Jurkat, Clone E6-1 (cell line): ENCODE results near the gene KIF24. TPM values are rescaled to one million over a fixed set of nuclear protein-coding genes. Genes with fewer than 3 reads are reported as not detected.
A peak's percentile ranks its signal among the peaks of the same experiment; 100 is the strongest.
"Not testable (repeated sequence)": the region's sequence is repeated elsewhere in the genome, so short reads cannot be mapped to it uniquely, and the experiment has no call there.

Source experiments
- DNase-seq: peaks from one replicate; pipeline ENCODE4 v3.0.0-alpha.2; 2011; ENCODE audit warnings: low read depth, low spot score
- H3K4me3 ChIP-seq: 2 replicates; pipeline ENCODE4 v1.5.1; 2011; ENCODE audit warnings: mild to moderate bottlenecking, low read length, control low read depth, moderate library complexity
- polyA plus RNA-seq: library from polyadenylated mRNA; unstranded; fragments of >200 nt; gene quantifications from one replicate; pipeline ENCODE4 v1.2.1, GENCODE V29; 2012; ENCODE audit warnings: missing spikeins; ENCODE audit not compliant: insufficient read length, insufficient read depth

The KIF24 gene
- 8.1 TPM for polyA plus RNA-seq

- peak; percentile 100 for DNase-seq
- peak within 1 kb of the TSS; percentile 74 for H3K4me3 ChIP-seq
These were observed at the start of gene KIF24, which contains the start of gene NUDT2 for GRCh38 chr9:34328987-34329832. Gene KIF24, minus strand, starts transcription at chr9:34329268. Its CDS starts 17,922 bp downstream, at chr9:34311346. Gene NUDT2, plus strand, starts transcription at chr9:34329569. Its CDS starts 9,471 bp downstream, at chr9:34339040.

DNA sequence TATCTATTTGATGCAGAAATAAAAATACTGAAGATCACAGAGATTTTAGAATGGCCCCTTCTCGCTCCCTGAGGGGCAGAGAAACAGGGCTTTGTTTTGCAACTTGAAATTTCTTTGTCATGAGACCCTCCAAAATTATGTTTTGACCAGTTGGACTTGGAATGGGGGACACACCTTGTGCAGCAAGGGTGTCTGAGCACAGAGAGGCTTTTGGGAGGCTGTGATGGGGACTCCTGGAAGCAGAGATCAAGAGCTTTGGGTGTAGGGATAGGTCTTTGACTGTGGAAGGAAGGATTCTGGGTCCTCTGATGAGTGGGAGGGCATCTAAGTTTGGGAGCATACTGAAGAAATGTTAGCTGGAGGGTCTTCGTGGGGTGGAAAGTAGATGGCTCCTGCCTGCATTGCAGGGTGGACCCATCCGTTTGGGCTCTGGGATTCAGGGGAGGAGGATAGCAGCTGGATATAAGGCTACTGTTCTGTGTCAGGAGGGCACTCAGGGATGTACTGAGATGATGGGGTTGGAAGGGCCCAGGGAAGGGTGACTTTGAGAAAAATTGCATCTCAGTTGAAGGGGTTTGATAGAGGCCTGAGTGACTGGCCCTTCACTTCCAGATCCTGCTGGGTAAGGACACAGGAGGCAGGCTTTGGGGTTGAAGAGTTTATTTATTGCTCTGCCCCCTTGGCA is 49.5 kb upstream of the KIF24 start:
- no peak overlapping the region for H3K4me3 ChIP-seq
- no peak for DNase-seq

- peak overlapping the region; percentile 72 for H3K4me3 ChIP-seq
- no peak for DNase-seq
These were observed 48.3 kb upstream of the KIF24 start for GRCh38 chr9:34377404-34377746.

- DNase-seq = peak; percentile 96
- peak within 1 kb of the TSS; percentile 72 for H3K4me3 ChIP-seq
These were observed 47.7 kb upstream of the KIF24 start, which contains the start of gene MYORG for GRCh38 chr9:34376596-34377403. Gene MYORG, minus strand, starts transcription at chr9:34376898. Its CDS starts 3,955 bp downstream, at chr9:34372943.

- peak overlapping the region; percentile 72 for H3K4me3 ChIP-seq
- DNase-seq = peak; percentile 34
These were observed 47.0 kb upstream of the KIF24 start for GRCh38 chr9:34375901-34376595.

DNA sequence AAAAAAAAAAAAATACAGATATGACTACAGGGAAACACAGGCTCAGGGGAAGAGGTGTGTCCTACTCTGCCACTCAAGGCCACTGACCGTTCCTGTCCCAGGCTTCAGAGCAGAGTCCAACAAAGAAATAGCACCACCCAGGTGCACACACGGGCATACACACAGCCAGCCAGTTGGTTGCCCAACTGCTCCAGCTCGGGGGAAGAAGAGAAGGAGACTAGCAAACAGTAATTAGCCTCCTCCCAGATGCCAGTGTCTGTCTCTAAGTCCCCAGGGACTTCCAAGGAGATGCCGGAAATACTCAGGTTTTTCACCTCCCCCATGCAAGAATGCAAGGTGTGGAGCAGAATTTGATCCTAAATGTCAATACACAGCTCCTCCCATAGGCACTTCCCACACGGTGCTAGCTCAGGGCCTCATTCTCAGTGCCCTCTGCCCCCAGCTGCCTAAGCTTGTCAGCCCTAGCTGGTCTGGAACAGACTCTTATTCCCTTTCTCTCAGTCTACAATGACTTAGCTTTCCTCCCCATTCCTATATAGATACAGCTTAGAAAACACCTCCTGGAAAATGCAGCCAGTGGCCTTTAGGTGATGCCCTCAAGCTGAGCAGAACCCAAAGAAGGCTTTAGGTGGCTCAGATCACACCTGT is 46.0 kb upstream of the KIF24 start:
- DNase-seq = no peak
- H3K4me3 ChIP-seq = no peak overlapping the region

GRCh38 chr9:34374339-34374738 is 45.3 kb upstream of the KIF24 start:
- no peak overlapping the region for H3K4me3 ChIP-seq
- DNase-seq = no peak

- no peak overlapping the region for H3K4me3 ChIP-seq
- DNase-seq = no peak
These were observed 44.7 kb upstream of the KIF24 start for GRCh38 chr9:34373749-34374148.

- DNase-seq = no peak
- no peak overlapping the region for H3K4me3 ChIP-seq
These were observed 43.5 kb upstream of the KIF24 start for GRCh38 chr9:34372467-34373011.

DNA sequence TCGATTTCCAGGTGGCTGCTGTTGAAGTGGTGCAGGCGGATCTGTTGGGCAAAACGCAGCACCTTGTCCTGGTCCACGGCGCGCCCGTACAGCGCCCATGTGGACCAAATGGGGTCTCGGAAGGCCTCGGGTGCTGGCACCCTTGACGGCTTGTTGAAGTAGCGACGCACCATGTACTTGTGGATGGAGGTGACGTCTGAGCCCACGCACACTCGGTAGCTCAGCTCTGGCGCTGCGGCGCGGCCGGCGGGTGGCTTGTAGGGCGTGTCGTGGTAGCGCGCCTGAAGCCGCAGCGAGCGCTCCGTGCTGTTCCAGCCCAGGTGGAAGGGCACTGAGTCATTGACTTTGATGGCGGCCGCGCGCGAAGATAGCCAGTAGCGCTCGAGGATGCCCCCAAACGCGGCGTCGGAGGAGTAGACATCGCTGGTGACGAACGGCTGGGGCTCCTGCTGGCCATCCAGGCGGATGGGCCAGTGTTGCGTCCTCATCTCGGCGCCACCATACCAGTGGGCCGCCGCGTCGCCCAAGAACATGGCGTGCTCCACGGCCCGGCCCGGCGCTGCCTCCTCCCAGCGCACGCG is 42.9 kb upstream of the KIF24 start:
- no peak overlapping the region for H3K4me3 ChIP-seq
- no peak for DNase-seq

- no peak for DNase-seq
- no peak overlapping the region for H3K4me3 ChIP-seq
These were observed 42.2 kb upstream of the KIF24 start for GRCh38 chr9:34370970-34371880.

DNA sequence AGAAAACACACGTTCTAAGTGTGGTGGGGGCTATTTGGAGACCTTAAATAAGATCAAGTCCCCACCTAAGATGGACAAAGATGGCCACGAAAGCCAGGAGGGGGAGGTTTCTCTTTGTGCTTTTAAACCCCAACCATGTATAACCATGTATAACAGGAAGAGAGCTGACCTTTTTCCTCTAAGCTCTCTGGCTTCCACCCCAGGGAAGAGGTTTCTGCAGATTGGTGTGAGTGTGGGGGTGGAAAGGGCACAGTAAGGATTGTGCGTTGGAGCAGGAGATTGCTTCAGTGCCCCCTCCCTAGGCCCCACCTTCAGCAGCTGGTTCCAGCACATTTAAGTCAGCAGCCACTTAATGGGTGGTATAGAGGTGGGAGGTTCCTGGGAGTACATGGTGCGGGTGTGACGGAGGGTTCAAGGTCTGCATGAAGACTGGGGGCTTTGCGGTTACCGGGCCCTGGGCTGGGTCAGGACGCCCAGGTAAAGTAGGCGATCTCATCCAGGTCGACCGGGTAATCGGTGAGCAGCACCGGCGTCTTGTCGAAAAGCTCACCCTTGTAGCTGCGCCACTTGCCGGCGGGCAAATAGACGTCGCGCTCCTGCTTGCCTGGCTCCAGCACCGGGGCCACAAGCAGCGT is 41.4 kb upstream of the KIF24 start:
- no peak overlapping the region for H3K4me3 ChIP-seq
- DNase-seq = no peak

- DNase-seq = no peak
- H3K4me3 ChIP-seq = no peak overlapping the region
These were observed 40.6 kb upstream of the KIF24 start for GRCh38 chr9:34369636-34370035.

GRCh38 chr9:34368796-34369195 is 39.7 kb upstream of the KIF24 start:
- not testable (repeated sequence) for H3K4me3 ChIP-seq, DNase-seq

GRCh38 chr9:34367751-34368410 is 38.8 kb upstream of the KIF24 start:
- DNase-seq, H3K4me3 ChIP-seq: not testable (repeated sequence)

DNA sequence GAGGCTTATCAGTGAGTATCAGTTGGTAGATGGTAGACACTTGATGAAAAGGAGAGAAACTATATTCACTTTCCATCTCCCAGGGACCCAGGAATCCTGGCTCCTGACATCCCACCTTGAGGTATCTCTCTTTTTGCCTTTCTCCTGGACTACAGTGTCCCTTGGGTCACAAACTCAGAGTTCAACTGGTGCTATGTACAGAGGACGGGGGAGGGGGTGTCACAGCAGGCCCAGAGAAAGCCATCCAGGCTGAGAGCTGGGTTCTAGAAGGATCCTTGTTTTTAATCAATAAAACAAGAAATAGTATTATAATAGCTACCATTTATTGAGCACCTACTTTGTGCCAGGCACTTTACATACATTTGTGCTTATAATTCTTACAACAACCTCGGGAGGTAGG is 37.3 kb upstream of the KIF24 start:
- no peak for DNase-seq
- H3K4me3 ChIP-seq = no peak overlapping the region
